SK-N-SH (cell line): ENCODE data around the gene TCP1.

Experiments used
- EZH2phosphoT487 ChIP-seq: fragments of 200-600 bp; sonication (generic); IDR thresholded peaks from 2 replicates; pipeline ENCODE4 v1.6.1; 2017; ENCODE audit warnings: low read depth, mixed run types, mild to moderate bottlenecking, antibody characterized with exemption, moderate library complexity, borderline replicate concordance
- FOXM1 ChIP-seq: IDR thresholded peaks from 2 replicates; pipeline ENCODE4 v1.4.0; 2012; ENCODE audit warnings: low read depth, mild to moderate bottlenecking
- POLR2AphosphoS5 ChIP-seq: IDR thresholded peaks from 2 replicates; pipeline ENCODE4 v1.6.1; 2012; ENCODE audit warnings: low read depth, low read length
- RAD21 ChIP-seq: IDR thresholded peaks from 2 replicates; pipeline ENCODE4 v1.6.1; 2012; ENCODE audit warnings: mild to moderate bottlenecking, low read length
- REST ChIP-seq: IDR thresholded peaks from 2 replicates; pipeline ENCODE4 v1.6.1; 2012; ENCODE audit warnings: mild to moderate bottlenecking, low read depth, low read length, moderate library complexity
- RXRA ChIP-seq: IDR thresholded peaks from 2 replicates; pipeline ENCODE4 v1.4.0; 2012; ENCODE audit warnings: low read depth, mild to moderate bottlenecking, borderline replicate concordance
- SIN3A ChIP-seq: IDR thresholded peaks from 2 replicates; pipeline ENCODE4 v1.6.1; 2012; ENCODE audit warnings: low read depth, mild to moderate bottlenecking, low read length, moderate library complexity, borderline replicate concordance
- SMC3 ChIP-seq: IDR thresholded peaks from 2 replicates; pipeline ENCODE4 v1.6.1; 2012; ENCODE audit warnings: low read depth, low read length, improper control_type of control experiment
- TCF12 ChIP-seq: IDR thresholded peaks from 2 replicates; pipeline ENCODE4 v1.4.0; 2012
- USF2 ChIP-seq: fragments of 150-350 bp; IDR thresholded peaks from 2 replicates; pipeline ENCODE4 v1.6.1; 2017; ENCODE audit warnings: antibody characterized with exemption, low read length, low read depth, borderline replicate concordance
- YY1 ChIP-seq: IDR thresholded peaks from 2 replicates; pipeline ENCODE4 v1.4.0; 2012; ENCODE audit warnings: low read depth, mild to moderate bottlenecking
- TF ChIP-seq, protein P1 (sequence below): fragments of 200-600 bp; sonication (generic); IDR thresholded peaks from 2 replicates; pipeline ENCODE4 v1.6.1; 2017; ENCODE audit warnings: antibody characterized with exemption, mild to moderate bottlenecking, moderate library complexity

GRCh38 chr6:159826004-159826403 is 36.6 kb upstream of the TCP1 start:
- TF ChIP-seq, protein P1, sequence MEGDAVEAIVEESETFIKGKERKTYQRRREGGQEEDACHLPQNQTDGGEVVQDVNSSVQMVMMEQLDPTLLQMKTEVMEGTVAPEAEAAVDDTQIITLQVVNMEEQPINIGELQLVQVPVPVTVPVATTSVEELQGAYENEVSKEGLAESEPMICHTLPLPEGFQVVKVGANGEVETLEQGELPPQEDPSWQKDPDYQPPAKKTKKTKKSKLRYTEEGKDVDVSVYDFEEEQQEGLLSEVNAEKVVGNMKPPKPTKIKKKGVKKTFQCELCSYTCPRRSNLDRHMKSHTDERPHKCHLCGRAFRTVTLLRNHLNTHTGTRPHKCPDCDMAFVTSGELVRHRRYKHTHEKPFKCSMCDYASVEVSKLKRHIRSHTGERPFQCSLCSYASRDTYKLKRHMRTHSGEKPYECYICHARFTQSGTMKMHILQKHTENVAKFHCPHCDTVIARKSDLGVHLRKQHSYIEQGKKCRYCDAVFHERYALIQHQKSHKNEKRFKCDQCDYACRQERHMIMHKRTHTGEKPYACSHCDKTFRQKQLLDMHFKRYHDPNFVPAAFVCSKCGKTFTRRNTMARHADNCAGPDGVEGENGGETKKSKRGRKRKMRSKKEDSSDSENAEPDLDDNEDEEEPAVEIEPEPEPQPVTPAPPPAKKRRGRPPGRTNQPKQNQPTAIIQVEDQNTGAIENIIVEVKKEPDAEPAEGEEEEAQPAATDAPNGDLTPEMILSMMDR = no peak
- TF ChIP-seq RAD21 (no peak), REST (no peak), SMC3 (no peak), RXRA (no peak), USF2 (no peak), YY1 (no peak), SIN3A (no peak), POLR2AphosphoS5 (no peak), EZH2phosphoT487 (no peak), TCF12 (no peak), FOXM1 (no peak)
